Right atrium auricular region (tissue), 2 donors: ENCODE measurements around the gene RSRC1. TPM values are rescaled to one million over a fixed set of nuclear protein-coding genes. Genes with fewer than 3 reads are reported as not detected.
"Not testable (repeated sequence)": the region's sequence is repeated elsewhere in the genome, so short reads cannot be mapped to it uniquely, and the experiment has no call there.

Source experiments
- DNase-seq: peaks from one replicate; pipeline ENCODE4 v3.0.0-alpha.2; 2019; ENCODE audit warnings: low spot score
- H3K27ac ChIP-seq, 2 donors: fragments of 200-600 bp; sonication (generic); 1 replicate in 1 of 2; 2 replicates in 1 of 2; pipeline ENCODE4 v1.5.1; 2016 to 2019
- H3K27me3 ChIP-seq, 2 donors: fragments of 200-600 bp; sonication (generic); one replicate each; pipeline versions ENCODE4 v1.5.1 to v1.6.0; 2017 to 2019
- H3K36me3 ChIP-seq: fragments of 200-600 bp; sonication (generic); one replicate; pipeline ENCODE4 v1.5.1; 2016
- H3K4me1 ChIP-seq, 2 donors: fragments of 200-600 bp; sonication (generic); one replicate each; pipeline versions ENCODE4 v1.5.1 to v1.6.0; 2017 to 2019
- H3K4me3 ChIP-seq, 2 donors: fragments of 200-600 bp; sonication (generic); 1 replicate in 1 of 2; 2 replicates in 1 of 2; pipeline ENCODE4 v1.5.1; 2017 to 2019; ENCODE audit warnings: mild to moderate bottlenecking in 1 of 2, moderate library complexity in 1 of 2
- H3K9me3 ChIP-seq, 2 donors: fragments of 200-600 bp; sonication (generic); one replicate each; pipeline ENCODE4 v1.5.1; 2019
- total RNA-seq, 2 donors: library from RNA; depleted of rRNA; stranded (reverse); fragments of >200 nt; gene quantifications; one replicate each; pipeline ENCODE4 v1.1.0, GENCODE V29; 2016
- TF ChIP-seq, protein P1 (sequence below), 2 donors: fragments of 200-600 bp; sonication (generic); IDR thresholded peaks; one replicate each; pipeline ENCODE4 v1.5.1; 2019; ENCODE audit warnings: antibody characterized with exemption in 2 of 2

RSRC1 gene
- total RNA-seq, 2 donors from 2014 or later: 24.8 to 42.5 TPM

DNA sequence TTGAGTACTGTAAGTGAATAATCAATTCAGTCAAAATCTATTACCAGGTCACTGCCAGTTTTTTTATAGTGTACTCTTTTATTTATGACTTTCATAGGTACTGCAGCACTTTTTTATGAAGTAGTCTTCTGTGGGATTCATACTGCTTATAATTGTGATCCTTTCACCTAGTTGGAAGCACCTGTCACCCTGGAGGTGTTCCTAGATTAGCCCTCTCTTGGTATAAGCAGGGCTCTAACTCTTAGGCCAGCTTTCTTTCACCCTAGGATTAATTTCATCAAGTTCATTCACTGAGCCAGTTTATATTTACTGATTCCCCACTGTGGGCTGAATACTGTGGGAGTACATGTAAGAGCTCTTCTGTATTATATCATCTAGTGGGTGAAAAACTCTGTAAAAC, 395.2 kb downstream of the RSRC1 start:
- TF ChIP-seq, protein P1, sequence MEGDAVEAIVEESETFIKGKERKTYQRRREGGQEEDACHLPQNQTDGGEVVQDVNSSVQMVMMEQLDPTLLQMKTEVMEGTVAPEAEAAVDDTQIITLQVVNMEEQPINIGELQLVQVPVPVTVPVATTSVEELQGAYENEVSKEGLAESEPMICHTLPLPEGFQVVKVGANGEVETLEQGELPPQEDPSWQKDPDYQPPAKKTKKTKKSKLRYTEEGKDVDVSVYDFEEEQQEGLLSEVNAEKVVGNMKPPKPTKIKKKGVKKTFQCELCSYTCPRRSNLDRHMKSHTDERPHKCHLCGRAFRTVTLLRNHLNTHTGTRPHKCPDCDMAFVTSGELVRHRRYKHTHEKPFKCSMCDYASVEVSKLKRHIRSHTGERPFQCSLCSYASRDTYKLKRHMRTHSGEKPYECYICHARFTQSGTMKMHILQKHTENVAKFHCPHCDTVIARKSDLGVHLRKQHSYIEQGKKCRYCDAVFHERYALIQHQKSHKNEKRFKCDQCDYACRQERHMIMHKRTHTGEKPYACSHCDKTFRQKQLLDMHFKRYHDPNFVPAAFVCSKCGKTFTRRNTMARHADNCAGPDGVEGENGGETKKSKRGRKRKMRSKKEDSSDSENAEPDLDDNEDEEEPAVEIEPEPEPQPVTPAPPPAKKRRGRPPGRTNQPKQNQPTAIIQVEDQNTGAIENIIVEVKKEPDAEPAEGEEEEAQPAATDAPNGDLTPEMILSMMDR (IDR thresholded peaks at IDR 0.05): no peak

DNA sequence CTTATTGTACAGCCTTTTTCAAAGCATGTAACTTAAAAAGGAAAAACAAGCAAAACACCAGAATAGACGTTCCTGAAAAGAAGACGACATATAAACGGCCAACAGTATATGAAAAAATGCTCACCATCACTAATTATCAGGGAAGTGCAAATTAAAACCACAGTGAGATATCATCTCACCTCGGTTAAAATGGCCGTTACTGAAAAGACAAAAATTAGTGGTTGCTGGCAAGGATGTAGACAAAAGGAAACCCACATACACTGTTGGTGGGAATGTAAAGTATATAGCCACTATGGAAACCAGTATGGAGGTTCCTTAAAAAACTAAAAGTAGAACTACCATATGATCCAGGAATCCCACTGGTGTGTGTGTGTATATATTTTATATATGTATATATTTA, 396.6 kb downstream of the RSRC1 start:
- Histone ChIP-seq H3K4me1 (no peaks in the 10 kb centered on the region), H3K27ac (no peak overlapping the region), H3K4me3 (no peak overlapping the region), H3K36me3 (no peaks in the 10 kb centered on the region), H3K9me3 (no peaks in the 10 kb centered on the region), H3K27me3 (no peaks in the 10 kb centered on the region)
- DNase-seq: no peak
- TF ChIP-seq, protein P1 (IDR thresholded peaks at IDR 0.05): no peak

More for the DNA sequence above, 395.2 kb downstream of the RSRC1 start:
- DNase-seq: no peak
- Histone ChIP-seq H3K4me1 (no peaks in the 10 kb centered on the region), H3K9me3 (peaks cover 0 to 3% of the 10 kb centered on the region in 2 donors), H3K27me3 (no peaks in the 10 kb centered on the region), H3K36me3 (no peaks in the 10 kb centered on the region), H3K4me3 (no peak overlapping the region), H3K27ac (no peak overlapping the region)

DNA sequence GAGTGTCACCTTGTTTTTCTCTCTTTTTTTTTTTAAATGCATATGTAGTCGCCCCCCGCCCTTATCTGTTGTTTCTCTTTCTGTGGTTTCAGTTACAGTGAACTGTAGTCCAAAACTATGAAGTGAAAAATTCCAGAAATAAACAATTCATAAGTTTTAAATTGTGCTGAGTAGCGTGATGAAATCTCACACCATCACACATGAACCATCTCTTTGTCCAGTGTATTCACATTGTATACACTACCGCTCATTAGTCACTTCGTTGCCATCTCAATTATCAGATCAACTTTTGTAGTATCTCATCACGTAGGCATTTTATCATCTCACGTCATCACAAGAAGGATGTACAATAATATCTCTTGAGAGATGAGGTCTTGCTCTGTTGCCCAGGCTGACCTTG, 398.6 kb downstream of the RSRC1 start:
- TF ChIP-seq, protein P1 (IDR thresholded peaks at IDR 0.05): no peak
- Histone ChIP-seq H3K27me3 (no peaks in the 10 kb centered on the region), H3K36me3 (no peaks in the 10 kb centered on the region), H3K27ac (no peak overlapping the region), H3K4me3 (no peak overlapping the region), H3K4me1 (no peaks in the 10 kb centered on the region), H3K9me3 (no peaks in the 10 kb centered on the region)
- DNase-seq: no peak

DNA sequence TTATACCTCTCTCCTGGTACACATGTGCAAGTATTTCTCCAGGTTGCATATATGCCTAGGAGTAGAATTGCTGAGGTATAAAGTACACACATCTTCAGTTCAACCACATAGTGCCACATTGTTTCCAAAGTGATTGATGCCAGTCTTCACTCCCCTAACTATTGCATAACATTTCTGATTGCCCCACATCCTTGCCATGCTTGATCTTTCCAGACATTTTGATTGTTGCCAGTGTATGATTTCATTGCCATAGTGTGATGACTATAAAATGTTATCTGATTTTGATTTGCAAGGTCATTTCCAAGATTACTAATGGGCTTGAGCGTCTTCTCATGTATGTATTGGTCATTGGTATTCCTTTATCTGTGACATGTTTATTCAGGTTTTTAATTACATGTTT, 400.0 kb downstream of the RSRC1 start:
- Histone ChIP-seq H3K27ac (no peak overlapping the region), H3K27me3 (no peaks in the 10 kb centered on the region), H3K4me3 (no peak overlapping the region), H3K9me3 (no peaks in the 10 kb centered on the region), H3K4me1 (no peaks in the 10 kb centered on the region), H3K36me3 (no peaks in the 10 kb centered on the region)
- TF ChIP-seq, protein P1 (IDR thresholded peaks at IDR 0.05): no peak
- DNase-seq: no peak

DNA sequence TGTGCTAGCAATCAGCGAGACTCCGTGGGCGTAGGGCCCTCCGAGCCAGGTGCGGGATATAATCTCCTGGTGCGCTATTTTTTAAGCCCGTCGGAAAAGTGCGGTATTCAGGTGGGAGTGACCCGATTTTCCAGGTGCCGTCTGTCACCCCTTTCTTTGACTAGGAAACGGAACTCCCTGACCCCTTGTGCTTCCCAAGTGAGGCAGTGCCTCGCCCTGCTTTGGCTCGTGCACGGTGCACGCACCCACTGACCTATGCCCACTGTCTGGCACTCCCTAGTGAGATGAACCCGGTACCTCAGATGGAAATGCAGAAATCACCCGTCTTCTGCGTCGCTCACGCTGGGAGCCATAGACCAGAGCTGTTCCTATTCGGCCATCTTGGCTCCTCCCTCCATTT, 406.8 kb downstream of the RSRC1 start:
- H3K9me3 ChIP-seq, H3K27ac ChIP-seq, H3K4me1 ChIP-seq, H3K4me3 ChIP-seq, DNase-seq, H3K36me3 ChIP-seq, H3K27me3 ChIP-seq: not testable (repeated sequence)

DNA sequence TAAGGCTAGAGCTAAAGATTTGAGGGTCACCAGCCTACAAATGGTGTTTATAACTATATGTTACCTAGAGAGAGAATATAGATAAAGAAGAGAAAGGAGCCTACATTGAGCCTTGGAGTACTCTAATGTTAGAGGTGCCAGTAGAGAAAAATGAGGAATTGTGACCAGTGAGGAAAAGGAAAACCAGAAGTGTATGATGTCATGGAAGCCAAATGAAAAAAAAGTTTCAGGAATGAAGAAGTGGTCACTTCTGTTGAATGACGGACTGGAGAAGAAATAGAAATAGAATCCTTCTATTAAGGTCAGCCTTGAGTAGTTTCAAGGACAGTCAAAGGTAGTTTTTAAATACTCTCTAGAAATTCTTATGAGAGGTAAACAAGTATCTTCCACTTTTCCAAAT, 409.9 kb downstream of the RSRC1 start:
- Histone ChIP-seq H3K27ac (no peak overlapping the region), H3K4me1 (no peaks in the 10 kb centered on the region), H3K9me3 (no peaks in the 10 kb centered on the region), H3K4me3 (no peak overlapping the region), H3K36me3 (no peaks in the 10 kb centered on the region), H3K27me3 (no peaks in the 10 kb centered on the region)
- TF ChIP-seq, protein P1 (IDR thresholded peaks at IDR 0.05): no peak
- DNase-seq: no peak
